AG09309 (cell line): ENCODE results near the gene ELAVL1.

Experiments used
- DNase-seq: peaks from one replicate; pipeline ENCODE4 v3.0.0-alpha.2; 2010; ENCODE audit warnings: low read depth
- H3K4me3 ChIP-seq: 2 replicates; pipeline ENCODE4 v1.5.1; 2011; ENCODE audit warnings: mild to moderate bottlenecking, low read depth, low read length, moderate library complexity; ENCODE audit not compliant: control insufficient read depth
- TF ChIP-seq, protein P1 (sequence below): IDR thresholded peaks from 2 replicates; pipeline ENCODE4 v1.5.1; 2011; ENCODE audit warnings: mild to moderate bottlenecking, low read depth, low read length, inconsistent platforms; ENCODE audit not compliant: insufficient read depth, control insufficient read depth; ENCODE audit errors: missing control alignments

Gene ELAVL1

DNA sequence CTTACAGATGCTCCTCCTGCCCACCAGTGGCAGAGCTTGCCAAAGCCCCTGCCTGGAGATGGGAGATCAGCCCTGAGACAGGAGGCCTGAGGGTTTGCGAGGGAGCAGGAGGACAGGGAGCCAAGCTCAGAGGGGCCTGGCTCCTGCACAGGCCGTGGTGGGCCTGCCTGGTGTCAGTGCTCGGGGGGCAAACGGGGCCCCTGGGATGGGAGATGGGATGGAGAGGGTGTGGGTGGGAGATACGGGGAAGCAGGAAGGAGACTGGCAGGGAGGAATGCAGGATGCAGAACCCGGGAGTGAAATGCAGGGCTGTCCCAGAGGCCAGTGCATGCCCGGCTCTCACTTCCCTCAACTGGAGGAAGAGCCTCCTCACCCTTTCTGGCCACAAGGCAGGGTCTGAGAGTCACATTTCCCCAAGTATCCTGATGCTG, 19.9 kb downstream of the ELAVL1 start:
- no peak for DNase-seq
- TF ChIP-seq, protein P1, sequence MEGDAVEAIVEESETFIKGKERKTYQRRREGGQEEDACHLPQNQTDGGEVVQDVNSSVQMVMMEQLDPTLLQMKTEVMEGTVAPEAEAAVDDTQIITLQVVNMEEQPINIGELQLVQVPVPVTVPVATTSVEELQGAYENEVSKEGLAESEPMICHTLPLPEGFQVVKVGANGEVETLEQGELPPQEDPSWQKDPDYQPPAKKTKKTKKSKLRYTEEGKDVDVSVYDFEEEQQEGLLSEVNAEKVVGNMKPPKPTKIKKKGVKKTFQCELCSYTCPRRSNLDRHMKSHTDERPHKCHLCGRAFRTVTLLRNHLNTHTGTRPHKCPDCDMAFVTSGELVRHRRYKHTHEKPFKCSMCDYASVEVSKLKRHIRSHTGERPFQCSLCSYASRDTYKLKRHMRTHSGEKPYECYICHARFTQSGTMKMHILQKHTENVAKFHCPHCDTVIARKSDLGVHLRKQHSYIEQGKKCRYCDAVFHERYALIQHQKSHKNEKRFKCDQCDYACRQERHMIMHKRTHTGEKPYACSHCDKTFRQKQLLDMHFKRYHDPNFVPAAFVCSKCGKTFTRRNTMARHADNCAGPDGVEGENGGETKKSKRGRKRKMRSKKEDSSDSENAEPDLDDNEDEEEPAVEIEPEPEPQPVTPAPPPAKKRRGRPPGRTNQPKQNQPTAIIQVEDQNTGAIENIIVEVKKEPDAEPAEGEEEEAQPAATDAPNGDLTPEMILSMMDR = no peak

DNA sequence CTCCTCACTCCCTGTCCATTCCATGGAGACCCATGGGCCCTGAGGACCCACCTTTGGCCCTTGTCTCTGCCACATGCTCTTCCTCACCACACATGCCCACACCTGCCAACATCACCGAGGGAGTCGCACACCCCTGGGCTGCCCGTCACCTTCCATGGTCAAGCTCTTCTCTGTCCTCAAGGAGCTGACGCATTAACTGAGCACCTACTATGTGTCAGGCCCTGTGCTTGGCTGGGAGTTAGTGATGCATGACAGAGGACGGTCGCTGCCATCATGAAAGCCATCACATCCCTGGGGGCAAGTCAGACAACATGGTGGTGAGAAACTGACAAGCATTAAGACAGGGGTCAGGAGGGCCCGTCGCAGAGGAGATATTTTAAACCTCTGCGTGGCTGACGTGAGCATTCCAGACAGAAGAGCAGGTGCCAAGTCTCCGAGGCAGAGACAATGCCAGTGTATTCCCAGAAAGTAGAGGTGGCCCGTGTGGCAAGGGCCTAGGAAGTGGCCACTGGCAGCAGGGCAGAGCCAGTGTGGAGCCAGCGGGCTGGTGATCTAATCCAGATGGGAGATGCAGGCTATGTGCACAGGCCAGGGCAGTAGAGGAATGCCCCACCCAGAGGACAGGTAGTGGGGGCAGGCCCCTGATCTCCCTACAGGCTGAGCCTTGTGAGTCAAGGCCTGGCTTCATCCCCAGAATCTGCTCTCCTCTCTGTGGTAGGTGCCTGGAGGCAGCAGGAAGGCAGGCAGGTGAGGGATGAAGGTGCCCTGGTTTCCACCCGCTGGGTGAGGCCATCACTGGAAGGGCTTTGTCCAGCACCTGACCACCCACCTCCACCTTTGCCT, 21.2 kb downstream of the ELAVL1 start:
- DNase-seq = no peak
- TF ChIP-seq, protein P1 = no peak
- no peak overlapping the region for H3K4me3 ChIP-seq

More for the DNA sequence above, 19.9 kb downstream of the ELAVL1 start:
- no peak overlapping the region for H3K4me3 ChIP-seq

DNA sequence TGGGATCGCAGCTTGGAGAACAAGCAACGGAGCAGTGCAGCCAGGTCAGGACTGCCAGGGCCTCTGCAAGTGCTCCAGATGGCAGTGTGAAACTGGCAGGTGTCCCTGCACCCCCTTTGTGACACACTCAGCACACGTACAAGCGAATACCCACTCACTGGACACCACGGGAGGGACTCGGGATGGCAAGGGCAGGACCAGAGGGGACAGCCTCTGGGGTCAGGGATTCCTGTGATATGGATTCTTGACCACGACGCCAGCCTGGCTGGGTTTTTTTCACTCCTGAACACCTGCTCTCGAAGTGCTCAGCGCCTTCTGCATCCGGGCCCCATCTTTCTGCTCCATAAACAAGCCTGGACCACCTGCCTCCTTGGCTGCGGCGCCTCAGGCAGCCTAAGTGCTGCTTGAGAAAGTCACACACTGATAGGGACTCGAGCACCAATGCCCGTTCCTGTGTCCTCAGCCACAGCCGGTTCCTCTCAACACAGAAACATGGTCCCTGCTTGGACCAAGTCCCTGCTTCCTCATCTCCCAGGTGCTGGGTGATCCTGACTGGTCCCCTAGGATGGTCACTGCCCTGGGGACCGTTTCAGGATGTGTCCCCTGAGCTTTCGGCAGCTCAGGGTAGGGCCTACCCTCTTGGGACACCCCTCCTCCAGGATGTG, 22.0 kb downstream of the ELAVL1 start:
- TF ChIP-seq, protein P1 = no peak
- DNase-seq = no peak
- H3K4me3 ChIP-seq = no peak overlapping the region

DNA sequence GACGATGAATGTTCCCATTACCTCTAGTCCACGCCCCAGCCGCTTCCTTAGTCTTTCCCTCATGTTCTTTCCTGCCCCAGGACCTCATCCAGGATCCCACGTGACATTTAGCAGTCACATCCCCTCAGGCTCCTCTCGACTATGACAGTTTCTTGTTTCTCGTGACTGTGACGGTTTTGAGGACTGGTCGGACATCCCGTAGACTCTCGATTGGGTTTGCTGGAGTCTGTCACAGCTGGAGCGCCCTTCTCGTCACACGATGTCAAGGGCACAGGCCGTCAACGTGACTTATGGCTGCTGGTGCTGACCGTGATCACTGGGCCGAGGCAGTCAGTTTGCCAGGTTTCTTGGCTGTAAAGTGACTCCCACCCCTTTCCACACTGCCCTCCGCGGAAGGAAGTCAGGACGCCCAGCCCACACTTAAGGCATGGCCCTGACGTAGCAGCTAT, 22.8 kb downstream of the ELAVL1 start:
- H3K4me3 ChIP-seq = no peak overlapping the region
- no peak for DNase-seq
- TF ChIP-seq, protein P1 = no peak

DNA sequence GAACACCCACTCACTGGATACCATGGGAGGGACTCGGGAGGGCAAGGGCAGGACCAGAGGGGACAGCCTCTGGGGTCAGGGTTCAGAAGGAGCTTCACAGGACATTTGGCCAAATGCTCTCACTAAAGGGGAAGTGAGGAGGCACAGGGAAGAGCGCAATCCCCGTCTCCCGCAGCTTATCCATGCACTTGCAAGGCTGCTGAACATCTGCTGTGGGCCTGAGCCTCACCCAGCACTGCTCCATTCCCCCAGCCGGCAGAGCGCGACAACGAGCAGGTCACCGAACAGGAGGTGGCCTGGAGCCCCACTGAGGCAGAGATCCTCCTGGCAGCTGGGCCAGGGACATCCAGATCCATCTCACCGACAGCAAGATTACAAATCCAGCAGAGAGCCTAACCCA, 23.3 kb downstream of the ELAVL1 start:
- DNase-seq = no peak

DNA sequence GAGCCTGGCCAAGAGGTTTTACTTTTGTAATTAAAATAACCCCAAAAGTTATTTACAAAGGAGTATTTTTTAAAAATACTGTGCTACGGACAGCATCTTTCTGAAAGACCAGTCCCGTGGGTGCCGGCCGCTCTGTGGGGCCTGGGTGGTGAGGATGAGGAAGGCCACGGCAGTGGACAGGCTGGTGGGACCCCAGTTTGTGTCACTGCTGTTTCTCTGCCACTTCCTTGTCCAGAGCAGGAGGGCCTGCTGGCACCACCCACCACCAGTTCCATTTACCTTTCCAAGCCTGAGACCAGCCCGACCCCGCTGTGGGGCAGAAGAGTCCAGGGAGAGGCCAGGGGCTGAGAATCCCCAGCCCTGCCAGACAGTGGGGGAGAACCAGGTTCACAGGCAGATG, 23.8 kb downstream of the ELAVL1 start:
- TF ChIP-seq, protein P1 = no peak
- no peak overlapping the region for H3K4me3 ChIP-seq
- no peak for DNase-seq

More for the DNA sequence above, 23.3 kb downstream of the ELAVL1 start:
- TF ChIP-seq, protein P1 = no peak
- H3K4me3 ChIP-seq = no peak overlapping the region
